ENCODE data around the gene MIP.

GRCh38 chr12:56425193-56425592, 29.3 kb downstream of the MIP start:
- TF ChIP-seq CTCF (IDR thresholded peaks at IDR 0.05; ENCODE audit: extremely low read depth in 1 of 2, insufficient read depth in 1 of 2, low read depth in 1 of 2, low read length in 2 of 2) (no peak), EZH2 (IDR thresholded peaks at IDR 0.05; ENCODE audit: borderline replicate concordance, low read depth, low read length, severe bottlenecking) (no peak), POLR2AphosphoS5 (IDR thresholded peaks at IDR 0.05; ENCODE audit: insufficient read depth, low read depth, low read length) (no peak), POLR2A (IDR thresholded peaks at IDR 0.05; ENCODE audit: low read depth, low read length) (no peak), MAX (IDR thresholded peaks at IDR 0.05; ENCODE audit: insufficient read depth, insufficient read length) (no peak)
